Bronchial epithelial cell (primary cell): ENCODE data around the gene IGFL4. TPM values are rescaled to one million over a fixed set of nuclear protein-coding genes. Genes with fewer than 3 reads are reported as not detected.

Experiments used
- DNase-seq: peaks from one replicate; pipeline ENCODE4 v3.0.0-alpha.2; 2010; ENCODE audit warnings: low read depth
- FAIRE-seq: peaks from 2 replicates; lab custom pipeline; 2011; peaks lifted over from hg19 to GRCh38; lab: Jason Lieb, UNC
- H3K27me3 ChIP-seq: 2 replicates; pipeline ENCODE4 v1.5.1; 2011; ENCODE audit warnings: low read length; ENCODE audit not compliant: control insufficient read depth, insufficient read depth
- H3K36me3 ChIP-seq: 2 replicates; pipeline ENCODE4 v1.5.1; 2011; ENCODE audit warnings: low read length; ENCODE audit not compliant: control insufficient read depth, insufficient read depth
- H3K4me3 ChIP-seq: 2 replicates; pipeline ENCODE4 v1.5.1; 2011; ENCODE audit warnings: mild to moderate bottlenecking, low read depth, low read length, control low read depth
- total RNA-seq: library from RNA; depleted of rRNA; stranded (reverse); fragments of >200 nt; gene quantifications from 2 replicates; pipeline ENCODE4 v1.2.1, GENCODE V29; 2014
- TF ChIP-seq, protein P1 (sequence below): IDR thresholded peaks from 2 replicates; pipeline ENCODE4 v1.5.1; 2011; ENCODE audit warnings: mild to moderate bottlenecking, moderate library complexity, low read length, control low read depth, inconsistent platforms; ENCODE audit not compliant: insufficient read depth, severe bottlenecking

IGFL4 gene
- total RNA-seq, 1 donor from 2014 or later = not detected

DNA sequence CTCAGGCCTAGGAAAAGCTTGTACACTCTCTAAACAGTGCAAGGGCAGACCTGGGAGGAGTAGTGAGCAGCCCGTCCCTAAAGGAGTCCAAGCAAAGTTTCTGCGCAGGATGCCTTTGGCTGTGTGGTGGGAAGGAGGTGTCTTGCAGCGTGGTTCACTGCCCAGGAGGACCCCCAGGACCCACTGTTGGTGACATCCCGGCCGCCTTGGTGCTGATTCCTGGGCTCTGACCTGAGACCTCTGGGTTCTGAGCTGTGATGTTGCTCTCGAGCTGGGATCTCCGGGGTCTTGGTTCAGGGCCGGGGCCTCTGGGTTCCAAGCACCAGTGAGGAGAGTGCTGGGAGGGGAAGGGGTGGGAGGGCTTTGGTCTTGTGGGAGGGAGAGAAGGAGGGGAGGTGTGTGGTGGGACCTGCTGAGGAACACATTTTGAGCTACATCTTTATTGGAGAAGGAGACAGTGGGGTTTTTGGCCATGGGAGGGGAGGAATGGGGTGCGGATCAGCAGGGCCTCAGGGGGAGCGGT is 22.0 kb downstream of the IGFL4 start:
- no peak for FAIRE-seq
- TF ChIP-seq, protein P1, sequence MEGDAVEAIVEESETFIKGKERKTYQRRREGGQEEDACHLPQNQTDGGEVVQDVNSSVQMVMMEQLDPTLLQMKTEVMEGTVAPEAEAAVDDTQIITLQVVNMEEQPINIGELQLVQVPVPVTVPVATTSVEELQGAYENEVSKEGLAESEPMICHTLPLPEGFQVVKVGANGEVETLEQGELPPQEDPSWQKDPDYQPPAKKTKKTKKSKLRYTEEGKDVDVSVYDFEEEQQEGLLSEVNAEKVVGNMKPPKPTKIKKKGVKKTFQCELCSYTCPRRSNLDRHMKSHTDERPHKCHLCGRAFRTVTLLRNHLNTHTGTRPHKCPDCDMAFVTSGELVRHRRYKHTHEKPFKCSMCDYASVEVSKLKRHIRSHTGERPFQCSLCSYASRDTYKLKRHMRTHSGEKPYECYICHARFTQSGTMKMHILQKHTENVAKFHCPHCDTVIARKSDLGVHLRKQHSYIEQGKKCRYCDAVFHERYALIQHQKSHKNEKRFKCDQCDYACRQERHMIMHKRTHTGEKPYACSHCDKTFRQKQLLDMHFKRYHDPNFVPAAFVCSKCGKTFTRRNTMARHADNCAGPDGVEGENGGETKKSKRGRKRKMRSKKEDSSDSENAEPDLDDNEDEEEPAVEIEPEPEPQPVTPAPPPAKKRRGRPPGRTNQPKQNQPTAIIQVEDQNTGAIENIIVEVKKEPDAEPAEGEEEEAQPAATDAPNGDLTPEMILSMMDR = no peak
- no peak for DNase-seq
- Histone ChIP-seq H3K36me3 (peaks cover 2% of the 10 kb centered on the region), H3K4me3 (no peak overlapping the region), H3K27me3 (peaks cover 13% of the 10 kb centered on the region)

DNA sequence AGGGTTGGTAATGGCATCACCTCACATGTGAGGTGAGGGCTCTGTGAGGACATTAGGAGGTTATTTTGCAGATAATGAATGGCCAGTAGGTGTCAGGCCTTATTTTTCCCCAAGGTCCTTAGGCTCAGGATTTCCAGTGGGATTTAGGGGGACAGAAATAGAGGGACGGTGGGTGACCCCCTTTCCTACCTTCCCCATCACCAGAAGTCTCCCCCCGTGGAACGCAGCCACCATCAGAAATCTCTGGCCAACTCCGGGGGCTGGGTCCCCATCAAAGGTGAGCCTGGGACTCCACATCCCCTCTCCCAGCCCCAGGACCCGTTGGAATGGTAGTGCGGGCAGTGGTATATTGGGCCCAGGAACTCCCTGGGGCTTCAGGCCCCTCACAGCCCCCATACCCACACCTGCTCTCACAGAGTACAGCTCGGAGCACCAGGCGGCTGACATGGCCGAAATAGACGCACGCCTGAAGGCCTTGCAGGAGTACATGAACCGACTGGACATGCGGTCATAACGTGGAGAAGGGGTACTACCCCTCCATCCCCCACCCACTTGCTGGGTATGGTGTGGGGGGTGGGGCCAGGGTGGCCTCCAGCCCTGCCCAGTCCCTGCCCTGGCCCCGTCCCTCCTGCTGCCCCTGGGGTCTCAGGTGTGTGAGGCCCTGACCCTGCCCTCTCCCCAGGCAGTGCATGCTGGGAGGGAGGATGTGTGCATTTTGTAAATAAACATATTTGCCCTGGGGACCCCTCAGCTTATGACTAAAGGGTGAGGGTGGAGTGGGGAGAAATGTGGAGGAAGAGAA is 22.7 kb downstream of the IGFL4 start:
- FAIRE-seq (no peak), DNase-seq (no peak)
- Histone ChIP-seq H3K4me3 (no peak overlapping the region), H3K36me3 (peaks cover 2% of the 10 kb centered on the region), H3K27me3 (peaks cover 10% of the 10 kb centered on the region)
- TF ChIP-seq, protein P1 = no peak

GRCh38 chr19:46017095-46017429 is 23.7 kb downstream of the IGFL4 start:
- H3K4me3 ChIP-seq = no peak overlapping the region
- DNase-seq = no peak
- H3K36me3 ChIP-seq = peaks cover 2% of the 10 kb centered on the region
- TF ChIP-seq, protein P1 = no peak
- FAIRE-seq = no peak
- H3K27me3 ChIP-seq = peaks cover 3% of the 10 kb centered on the region

DNA sequence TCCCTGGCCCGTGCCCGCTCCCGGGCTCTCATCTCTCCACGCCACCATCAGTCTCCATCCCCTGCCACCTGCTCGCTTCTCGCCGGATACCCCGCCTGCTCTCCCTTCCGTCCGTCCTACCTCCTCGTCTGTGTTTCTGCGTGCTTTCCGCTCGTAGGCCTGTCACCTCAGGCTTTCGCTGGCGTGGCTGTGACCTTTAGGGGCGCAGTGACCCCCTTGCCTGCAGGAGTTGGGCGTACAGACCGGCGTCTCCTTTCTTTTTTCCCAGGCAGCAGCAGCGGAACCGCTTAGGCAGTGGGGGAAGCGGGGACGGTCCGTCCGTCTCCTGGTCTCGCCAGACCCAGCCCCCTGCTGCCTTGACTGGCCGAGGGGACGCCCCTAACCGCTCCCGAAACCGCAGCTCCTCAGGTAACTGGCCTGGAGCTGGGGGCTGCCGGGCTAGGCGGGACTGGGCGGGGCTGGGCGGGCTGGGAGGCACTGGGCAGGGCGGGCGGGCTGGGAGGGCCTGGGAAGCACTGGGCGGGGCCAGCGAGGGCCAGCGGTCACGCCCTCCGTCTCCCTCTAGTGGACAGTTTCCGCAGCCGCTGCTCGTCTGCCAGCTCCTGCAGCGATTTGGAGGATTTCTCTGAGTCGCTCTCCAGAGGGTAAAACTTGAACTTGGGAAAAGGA is 24.2 kb downstream of the IGFL4 start:
- no peak for FAIRE-seq
- H3K27me3 ChIP-seq = peaks cover 3% of the 10 kb centered on the region
- TF ChIP-seq, protein P1 = peak; percentile 85
- H3K36me3 ChIP-seq = peaks cover 2% of the 10 kb centered on the region
- peak; percentile 55 for DNase-seq
- H3K4me3 ChIP-seq = peak overlapping the region; percentile 48

DNA sequence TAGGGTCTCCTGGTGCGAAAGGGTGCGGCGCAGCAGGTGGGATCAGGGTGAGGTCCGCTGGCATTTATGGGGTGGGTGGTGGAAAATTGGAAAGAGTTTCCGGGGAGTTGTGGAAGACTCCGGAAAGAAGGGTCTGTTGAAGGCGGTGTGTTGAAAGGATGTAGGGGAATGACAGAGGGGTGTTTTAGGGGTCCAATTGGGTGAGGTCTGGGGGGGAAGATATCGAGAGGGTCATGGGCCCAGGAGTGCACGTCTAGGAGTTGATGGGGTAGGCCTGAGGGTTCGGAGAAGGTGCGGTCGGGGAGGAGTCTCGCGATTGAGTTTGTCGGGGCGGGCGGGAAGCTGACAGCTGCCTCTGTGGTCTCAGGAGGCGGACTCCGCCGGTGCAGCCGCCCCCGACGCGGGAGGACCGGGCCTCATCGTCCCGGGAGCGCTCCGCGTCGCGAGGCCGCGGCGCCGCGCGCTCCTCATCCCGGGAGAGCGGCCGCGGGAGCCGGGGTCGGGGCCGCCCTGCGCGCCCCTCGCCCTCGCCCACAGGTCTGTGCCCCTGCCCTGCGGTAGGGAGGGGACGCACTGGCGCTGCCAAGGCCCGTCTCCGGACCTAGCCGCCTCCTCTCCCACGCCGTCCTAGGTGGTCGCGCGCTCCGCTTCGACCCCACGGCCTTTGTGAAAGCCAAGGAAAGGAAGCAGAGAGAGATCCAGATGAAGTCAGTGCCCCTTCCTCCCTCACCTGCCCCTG is 24.9 kb downstream of the IGFL4 start:
- FAIRE-seq = no peak
- TF ChIP-seq, protein P1 = no peak
- peak overlapping the region; percentile 48 for H3K4me3 ChIP-seq
- peaks cover 3% of the 10 kb centered on the region for H3K27me3 ChIP-seq
- H3K36me3 ChIP-seq = peaks cover 2% of the 10 kb centered on the region
- DNase-seq = no peak
